ENCODE measurements around the gene ETS1. TPM values are rescaled to one million over a fixed set of nuclear protein-coding genes. Genes with fewer than 3 reads are reported as not detected.

ETS1 gene
- total and polyA plus RNA-seq, 2 experiments from 2014 or later: 25.6 to 52.6 TPM

GRCh38 chr11:128491195-128491936 lies 96.0 kb downstream of the ETS1 start:
- H3K4me1 ChIP-seq (ENCODE audit: insufficient read depth): 0 out of 2 replicates have a peak, but pooled peaks cover 4% of the 10 kb centered on the region
- H3K27ac ChIP-seq (ENCODE audit: low read depth): 0 out of 2 replicates have a peak overlapping the region, but pooled peaks have one; percentile 32
- peaks cover 14% of the 10 kb centered on the region; the same call in 1 of the 2 replicates for H3K36me3 ChIP-seq (ENCODE audit: insufficient read depth)
- ATAC-seq (no peak), DNase-seq (ENCODE audit: low spot score) (no peak)
- no peak overlapping the region for H3K4me3 Mint-ChIP-seq
- H3K27ac Mint-ChIP-seq: no peak overlapping the region
- H3K27me3 ChIP-seq (ENCODE audit: insufficient read depth): no peaks in the 10 kb centered on the region
- H3K4me3 ChIP-seq: no peak overlapping the region
- no peaks in the 10 kb centered on the region; the same call in 2 of the 3 replicates for H3K36me3 Mint-ChIP-seq (ENCODE audit: low read depth)
- H3K79me2 ChIP-seq (replicated peaks; ENCODE audit: insufficient read depth): peaks cover 38% of the 10 kb centered on the region
- H3K4me2 ChIP-seq: no peak overlapping the region
- TF ChIP-seq REST (IDR thresholded peaks at IDR 0.05; ENCODE audit: unreplicated experiment): no peak
- no peak for TF ChIP-seq NANOG (IDR thresholded peaks at IDR 0.05; ENCODE audit: borderline replicate concordance)
- no peak for TF ChIP-seq ZNF331 (CRISPR knock-in tag; IDR thresholded peaks at IDR 0.05; ENCODE audit: low read depth)
- TF ChIP-seq CTCF (conservative IDR thresholded peaks at IDR 0.05; ENCODE audit: low read depth in 2 of 2): no peak
- TF ChIP-seq ZNF114 (CRISPR knock-in tag; IDR thresholded peaks at IDR 0.05): no peak
- no peak for TF ChIP-seq EZH2phosphoT487 (IDR thresholded peaks at IDR 0.05; ENCODE audit: unreplicated experiment)
- H3K9me2 ChIP-seq (ENCODE audit: insufficient read depth): 0 out of 2 replicates have a peak, but pooled peaks cover 4% of the 10 kb centered on the region
- no peaks in the 10 kb centered on the region for H3F3A ChIP-seq (replicated peaks; ENCODE audit: low read depth)
- peaks cover 4% of the 10 kb centered on the region; the same call in 2 of the 3 replicates for H3K4me1 Mint-ChIP-seq
- H4K20me1 ChIP-seq (replicated peaks; ENCODE audit: insufficient read depth): no peaks in the 10 kb centered on the region
- H3K9me3 Mint-ChIP-seq: no peaks in the 10 kb centered on the region
- H3K27me3 Mint-ChIP-seq (ENCODE audit: insufficient read depth, low read depth, poor library complexity): no peaks in the 10 kb centered on the region
- H2AFZ ChIP-seq: no peak overlapping the region

DNA sequence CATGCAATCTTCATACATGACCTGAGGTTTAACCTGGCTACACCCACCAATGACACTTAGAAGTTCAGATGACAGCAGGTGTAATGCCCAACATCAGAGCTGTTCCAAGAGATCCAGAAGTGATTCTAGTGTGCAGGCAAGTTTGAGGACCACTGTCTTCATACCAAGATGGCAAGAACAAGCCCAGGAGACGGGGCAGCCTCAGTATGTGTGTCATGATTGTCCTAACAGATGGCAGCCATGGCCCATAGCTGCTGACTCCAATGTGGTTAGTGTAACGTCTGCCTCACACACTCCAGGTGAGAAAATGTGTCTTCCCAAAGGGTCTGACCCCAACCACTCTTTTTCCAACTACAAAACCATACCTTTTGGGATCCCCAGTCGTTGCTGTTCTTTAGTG lies 97.3 kb downstream of the ETS1 start:
- 0 out of 2 replicates have a peak, but pooled peaks cover 4% of the 10 kb centered on the region for H3K4me1 ChIP-seq (ENCODE audit: insufficient read depth)
- ATAC-seq (no peak), DNase-seq (ENCODE audit: low spot score) (no peak)
- H3K79me2 ChIP-seq (replicated peaks; ENCODE audit: insufficient read depth): peaks cover 28% of the 10 kb centered on the region
- H3K4me2 ChIP-seq: no peak overlapping the region
- H3K4me3 ChIP-seq: no peak overlapping the region
- H3K4me1 Mint-ChIP-seq: peaks cover 4% of the 10 kb centered on the region; the same call in 2 of the 3 replicates
- peaks cover 3% of the 10 kb centered on the region; the same call in 1 of the 3 replicates for H3K36me3 Mint-ChIP-seq (ENCODE audit: low read depth)
- no peak overlapping the region for H3K4me3 Mint-ChIP-seq
- H3K27me3 Mint-ChIP-seq (ENCODE audit: insufficient read depth, low read depth, poor library complexity): no peaks in the 10 kb centered on the region
- H4K20me1 ChIP-seq (replicated peaks; ENCODE audit: insufficient read depth): no peaks in the 10 kb centered on the region; the same call in 1 of the 2 replicates
- H3K27me3 ChIP-seq (ENCODE audit: insufficient read depth): no peaks in the 10 kb centered on the region
- 0 out of 2 replicates have a peak, but pooled peaks cover 4% of the 10 kb centered on the region for H3K9me2 ChIP-seq (ENCODE audit: insufficient read depth)
- no peak overlapping the region for H2AFZ ChIP-seq
- H3F3A ChIP-seq (replicated peaks; ENCODE audit: low read depth): no peaks in the 10 kb centered on the region
- H3K9me3 Mint-ChIP-seq: no peaks in the 10 kb centered on the region
- no peak for TF ChIP-seq EZH2 (IDR thresholded peaks at IDR 0.05; ENCODE audit: low read depth, unreplicated experiment)
- TF ChIP-seq ZNF114 (CRISPR knock-in tag; IDR thresholded peaks at IDR 0.05): no peak
- no peak for TF ChIP-seq JUNB (IDR thresholded peaks at IDR 0.05; ENCODE audit: unreplicated experiment)
- TF ChIP-seq NANOG (IDR thresholded peaks at IDR 0.05; ENCODE audit: borderline replicate concordance): no peak
- no peak for TF ChIP-seq ZNF331 (CRISPR knock-in tag; IDR thresholded peaks at IDR 0.05; ENCODE audit: low read depth)
- TF ChIP-seq, protein P1, sequence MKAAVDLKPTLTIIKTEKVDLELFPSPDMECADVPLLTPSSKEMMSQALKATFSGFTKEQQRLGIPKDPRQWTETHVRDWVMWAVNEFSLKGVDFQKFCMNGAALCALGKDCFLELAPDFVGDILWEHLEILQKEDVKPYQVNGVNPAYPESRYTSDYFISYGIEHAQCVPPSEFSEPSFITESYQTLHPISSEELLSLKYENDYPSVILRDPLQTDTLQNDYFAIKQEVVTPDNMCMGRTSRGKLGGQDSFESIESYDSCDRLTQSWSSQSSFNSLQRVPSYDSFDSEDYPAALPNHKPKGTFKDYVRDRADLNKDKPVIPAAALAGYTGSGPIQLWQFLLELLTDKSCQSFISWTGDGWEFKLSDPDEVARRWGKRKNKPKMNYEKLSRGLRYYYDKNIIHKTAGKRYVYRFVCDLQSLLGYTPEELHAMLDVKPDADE (IDR thresholded peaks at IDR 0.05): no peak
- no peak overlapping the region for H3K27ac ChIP-seq (ENCODE audit: low read depth)
- H3K36me3 ChIP-seq (ENCODE audit: insufficient read depth): peaks cover 24% of the 10 kb centered on the region
- no peak overlapping the region for H3K27ac Mint-ChIP-seq
